Activated T-helper 1 cell treated with anti-CD3 and anti-CD28 coated beads, Interleukin-12 subunit alpha, Interleukin-12 subunit beta, Interleukin-2, Interleukin-4 antibody, amounts not matched to agents 30 ng/mL and 10 ng/mL and 1 ng/mL, durations not matched to agents 14 hours and 24 hours and 36 hours (primary cell): ENCODE measurements around the gene DSCAM. TPM values are rescaled to one million over a fixed set of nuclear protein-coding genes. Genes with fewer than 3 reads are reported as not detected.

Experiments used
- DNase-seq: peaks from one replicate; pipeline ENCODE4 v3.0.0; 2021; ENCODE audit warnings: low spot score
- H3K27ac Mint-ChIP-seq: one replicate; pipeline ENCODE4 v1.8.0; 2021; ENCODE audit warnings: mild to moderate bottlenecking, mixed read lengths
- H3K27me3 Mint-ChIP-seq: one replicate; pipeline ENCODE4 v1.8.0; 2022; ENCODE audit warnings: mild to moderate bottlenecking, moderate library complexity, mixed read lengths; ENCODE audit not compliant: insufficient read depth
- H3K36me3 Mint-ChIP-seq: one replicate; pipeline ENCODE4 v1.8.0; 2021; ENCODE audit warnings: low read depth, mixed read lengths
- H3K4me1 Mint-ChIP-seq: one replicate; pipeline ENCODE4 v1.8.0; 2021; ENCODE audit warnings: low read depth, mixed read lengths
- H3K4me3 Mint-ChIP-seq: one replicate; pipeline ENCODE4 v1.8.0; 2021; ENCODE audit warnings: mild to moderate bottlenecking, moderate library complexity, mixed read lengths
- H3K9me3 Mint-ChIP-seq: one replicate; pipeline ENCODE4 v1.8.0; 2021; ENCODE audit warnings: mixed read lengths
- intact Hi-C: fragments of 100-400 bp; cut with micrococcal nuclease; formaldehyde crosslinking; loops from one replicate; pipeline ENCODE4 v1.15.1; 2024
- total RNA-seq: library from RNA; stranded (reverse); gene quantifications from 2 replicates; pipeline ENCODE4 v1.2.3, GENCODE V29; 2022

The DSCAM gene
- total RNA-seq, 1 donor from 2014 or later = not detected

DNA sequence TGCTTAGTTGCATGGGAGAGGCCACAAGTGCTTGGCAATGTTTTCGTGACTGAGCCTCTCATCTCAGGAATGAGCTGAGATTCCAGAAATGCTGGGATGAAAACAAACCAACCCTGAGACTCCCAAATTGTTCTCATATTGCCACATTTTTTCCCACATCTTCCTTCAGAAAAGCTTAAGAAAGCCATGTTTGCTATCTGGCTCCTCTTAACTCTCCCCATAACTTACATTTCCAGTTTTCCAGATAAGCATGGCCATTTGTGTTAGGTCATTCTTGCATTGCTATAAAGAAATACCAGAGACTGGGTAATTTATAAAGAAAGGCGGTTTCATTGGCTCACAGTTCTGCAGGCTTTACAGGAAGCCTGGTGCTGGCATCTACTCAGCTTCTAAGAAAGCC is 17.2 kb downstream of the DSCAM start:
- Mint-ChIP-seq H3K36me3 (no peaks in the 10 kb centered on the region), H3K27ac (no peak overlapping the region), H3K4me1 (no peaks in the 10 kb centered on the region), H3K27me3 (no peaks in the 10 kb centered on the region), H3K4me3 (no peak overlapping the region), H3K9me3 (no peaks in the 10 kb centered on the region)
- no peak for DNase-seq
- intact Hi-C loops = no loop called here

DNA sequence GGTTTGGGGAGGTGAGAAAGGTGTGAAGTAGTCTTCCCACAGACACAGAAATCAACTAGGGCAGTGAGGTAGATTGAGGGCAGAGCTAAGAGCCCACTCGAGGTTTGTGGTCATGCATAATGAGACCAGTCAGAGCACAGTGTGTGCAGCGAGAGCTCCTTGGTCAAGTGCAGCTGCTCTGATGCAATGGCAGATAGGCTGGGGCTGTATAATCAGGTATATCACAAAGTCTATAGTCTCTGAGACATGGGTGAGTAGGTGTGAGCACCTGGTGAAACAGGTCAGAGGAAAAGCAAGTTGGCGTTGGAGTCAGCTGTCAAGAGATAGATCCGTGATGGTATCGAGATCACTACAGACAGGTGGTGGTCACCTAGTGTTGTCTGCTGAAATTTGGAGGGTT is 17.6 kb downstream of the DSCAM start:
- intact Hi-C loops = no loop called here
- no peak for DNase-seq
- H3K36me3 Mint-ChIP-seq = no peaks in the 10 kb centered on the region

DNA sequence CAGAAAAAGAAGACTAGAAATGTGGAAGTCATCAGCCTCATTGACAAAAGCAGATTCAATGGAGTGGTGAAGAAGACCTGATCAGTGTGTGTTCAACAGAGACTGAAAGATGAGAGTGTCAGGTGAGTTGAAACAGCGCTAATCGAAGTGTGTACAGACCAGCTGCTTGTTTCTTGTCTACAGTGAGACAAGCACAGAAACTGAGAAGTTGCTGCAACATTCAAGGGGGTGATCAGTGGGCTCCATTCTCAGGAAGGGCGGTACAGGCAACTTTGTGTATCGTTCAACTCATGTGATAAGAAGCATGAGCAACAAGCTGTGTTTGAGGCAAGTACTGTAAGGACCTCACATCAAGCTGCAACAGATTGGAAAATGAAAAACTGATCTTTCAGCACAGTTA is 19.4 kb downstream of the DSCAM start:
- no peaks in the 10 kb centered on the region for H3K9me3 Mint-ChIP-seq
- H3K4me3 Mint-ChIP-seq = no peak overlapping the region
- no peaks in the 10 kb centered on the region for H3K27me3 Mint-ChIP-seq
- no peaks in the 10 kb centered on the region for H3K36me3 Mint-ChIP-seq
- no peak overlapping the region for H3K27ac Mint-ChIP-seq
- DNase-seq = no peak
- no peaks in the 10 kb centered on the region for H3K4me1 Mint-ChIP-seq
- intact Hi-C loops = no loop called here

More for the DNA sequence above, 17.6 kb downstream of the DSCAM start:
- no peaks in the 10 kb centered on the region for H3K27me3 Mint-ChIP-seq
- H3K27ac Mint-ChIP-seq = no peak overlapping the region
- H3K4me3 Mint-ChIP-seq = no peak overlapping the region
- no peaks in the 10 kb centered on the region for H3K4me1 Mint-ChIP-seq
- no peaks in the 10 kb centered on the region for H3K9me3 Mint-ChIP-seq

DNA sequence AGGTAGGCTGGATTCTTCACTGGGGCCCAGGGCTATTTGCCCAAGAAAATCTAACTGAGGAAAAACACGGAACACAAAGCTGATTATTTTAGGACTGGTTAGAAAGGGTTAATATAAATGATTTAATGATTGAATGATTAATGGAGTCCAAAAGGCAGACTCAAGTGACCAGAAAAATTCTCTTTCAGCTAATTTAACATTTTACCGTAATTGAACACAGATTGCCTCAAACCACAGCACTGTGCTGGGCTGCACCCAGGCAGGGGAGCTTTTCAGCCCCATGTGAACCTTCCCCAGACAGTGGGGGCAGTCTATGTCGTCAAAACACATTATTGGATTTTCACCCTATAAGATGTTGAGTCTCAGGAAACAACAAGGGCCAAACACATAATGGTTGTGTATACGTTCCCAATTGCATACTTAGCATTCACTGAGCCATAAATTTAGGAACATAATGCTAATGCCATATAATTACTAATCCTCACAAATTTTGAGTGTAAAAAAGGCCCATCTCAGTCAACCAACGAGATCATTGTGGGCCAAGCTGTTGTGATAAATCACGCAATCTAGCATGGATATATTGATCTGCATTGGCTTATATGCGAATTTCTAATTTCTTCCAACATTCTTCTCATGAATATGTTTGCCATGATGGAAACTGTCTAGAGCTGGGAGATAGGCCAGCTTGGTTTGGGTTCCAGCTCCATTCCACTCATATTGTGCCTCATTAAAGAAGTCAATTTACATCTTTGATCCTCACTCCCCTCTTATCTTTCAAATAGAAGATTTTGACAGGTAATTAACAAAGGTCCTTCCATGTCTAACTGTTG is 27.7 kb downstream of the DSCAM start:
- no peak overlapping the region for H3K4me3 Mint-ChIP-seq
- no peaks in the 10 kb centered on the region for H3K27me3 Mint-ChIP-seq
- H3K27ac Mint-ChIP-seq = no peak overlapping the region
- DNase-seq = no peak
- no peaks in the 10 kb centered on the region for H3K36me3 Mint-ChIP-seq
- H3K4me1 Mint-ChIP-seq = no peaks in the 10 kb centered on the region
- peaks cover 10% of the 10 kb centered on the region for H3K9me3 Mint-ChIP-seq
- intact Hi-C loops = no loop called here

DNA sequence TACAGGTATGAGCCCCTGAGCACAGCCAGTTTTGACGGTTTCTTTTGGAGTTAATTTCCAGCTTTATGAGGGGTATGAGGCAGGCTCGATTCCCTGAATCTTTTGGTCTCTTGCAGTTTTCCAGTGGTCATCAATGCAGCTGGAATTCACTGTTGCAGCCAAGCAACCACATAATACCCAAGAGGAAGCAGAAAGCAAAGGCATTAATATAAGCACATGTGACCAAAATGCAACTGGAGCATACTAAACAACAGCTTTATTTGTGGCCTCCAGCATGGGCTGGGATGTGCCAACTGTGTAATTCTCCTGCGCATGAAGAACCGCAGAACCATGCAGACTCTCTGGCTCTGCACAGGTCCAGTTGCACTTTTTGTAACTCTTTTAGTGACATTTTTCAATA is 33.0 kb downstream of the DSCAM start:
- intact Hi-C loops = no loop called here
- H3K4me1 Mint-ChIP-seq = no peaks in the 10 kb centered on the region
- no peak overlapping the region for H3K27ac Mint-ChIP-seq
- H3K9me3 Mint-ChIP-seq = peaks cover 19% of the 10 kb centered on the region
- no peaks in the 10 kb centered on the region for H3K27me3 Mint-ChIP-seq
- no peak overlapping the region for H3K4me3 Mint-ChIP-seq
- DNase-seq = no peak
- H3K36me3 Mint-ChIP-seq = no peaks in the 10 kb centered on the region

DNA sequence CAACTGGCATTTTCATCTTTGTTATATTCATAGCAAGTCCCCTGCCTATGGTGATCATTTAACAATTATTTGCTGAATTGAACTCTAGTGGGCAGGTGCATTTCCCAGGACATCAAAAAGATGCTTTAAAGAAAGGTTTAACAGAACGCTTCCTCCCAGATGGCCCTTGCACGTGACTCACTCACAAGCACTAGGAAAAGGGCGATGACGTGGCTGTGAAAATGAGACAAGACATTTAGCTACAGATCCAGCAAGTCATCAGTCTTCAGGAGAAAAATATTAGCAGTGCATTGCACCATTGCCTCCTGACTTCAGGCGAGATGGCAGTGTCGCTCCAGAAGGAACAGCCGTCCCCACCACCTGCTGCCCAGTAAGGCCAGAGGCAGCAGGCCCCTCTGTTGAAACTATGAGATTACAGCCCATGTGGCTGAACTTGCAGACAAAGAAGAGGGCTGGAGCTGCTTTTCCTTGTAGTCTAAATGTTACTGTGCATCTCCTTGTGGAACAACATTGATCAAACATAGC is 37.2 kb downstream of the DSCAM start:
- H3K36me3 Mint-ChIP-seq = no peaks in the 10 kb centered on the region
- H3K27me3 Mint-ChIP-seq = no peaks in the 10 kb centered on the region
- H3K27ac Mint-ChIP-seq = no peak overlapping the region
- peaks cover 27% of the 10 kb centered on the region for H3K9me3 Mint-ChIP-seq
- no peak for DNase-seq
- intact Hi-C loops = no loop called here
- H3K4me1 Mint-ChIP-seq = no peaks in the 10 kb centered on the region
- H3K4me3 Mint-ChIP-seq = no peak overlapping the region

DNA sequence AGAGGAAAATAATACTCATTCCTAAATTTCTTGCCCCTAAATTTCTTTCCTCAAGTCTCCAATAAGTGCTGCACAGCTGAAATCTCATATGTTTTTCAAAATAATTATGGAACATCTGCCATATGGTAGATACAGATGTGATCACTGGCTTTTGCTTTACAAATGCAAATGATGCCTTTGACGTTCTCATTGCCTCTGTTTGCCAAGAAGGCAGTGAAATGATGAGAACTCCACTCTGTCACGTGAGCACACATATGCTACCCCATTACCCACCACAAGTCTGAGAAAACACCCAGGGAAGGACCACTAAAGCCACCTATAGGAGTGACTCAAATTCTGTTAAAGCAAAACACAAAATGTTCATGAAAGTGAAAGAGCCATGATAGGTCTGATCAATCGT is 43.9 kb downstream of the DSCAM start:
- H3K4me3 Mint-ChIP-seq = no peak overlapping the region
- peaks cover 55% of the 10 kb centered on the region for H3K9me3 Mint-ChIP-seq
- no peaks in the 10 kb centered on the region for H3K36me3 Mint-ChIP-seq
- no peaks in the 10 kb centered on the region for H3K4me1 Mint-ChIP-seq
- H3K27me3 Mint-ChIP-seq = no peaks in the 10 kb centered on the region
- intact Hi-C loops = no loop called here
- no peak for DNase-seq
- no peak overlapping the region for H3K27ac Mint-ChIP-seq

DNA sequence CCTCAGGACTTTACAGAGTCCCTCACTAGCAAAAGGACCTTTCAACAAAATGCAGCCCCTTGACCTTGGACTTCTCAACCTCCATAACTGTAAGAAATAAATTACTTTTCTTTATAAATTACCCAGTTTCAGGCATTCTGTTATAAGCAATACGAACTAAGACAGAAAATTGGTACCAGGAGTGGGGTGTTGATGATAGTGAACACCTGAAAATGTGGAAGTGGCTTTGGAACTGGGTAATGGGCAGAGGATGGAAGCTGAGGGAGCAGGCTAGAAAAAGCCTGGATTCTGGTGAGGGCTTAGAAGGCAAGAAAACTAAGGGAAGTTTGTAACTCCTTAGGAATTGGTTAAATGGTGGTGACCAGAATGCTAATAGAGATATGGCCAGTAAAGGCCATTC is 46.8 kb downstream of the DSCAM start:
- Mint-ChIP-seq H3K9me3 (peaks cover 62% of the 10 kb centered on the region), H3K4me1 (no peaks in the 10 kb centered on the region), H3K27me3 (no peaks in the 10 kb centered on the region), H3K27ac (no peak overlapping the region), H3K4me3 (no peak overlapping the region), H3K36me3 (no peaks in the 10 kb centered on the region)
- intact Hi-C loops = no loop called here
- DNase-seq = no peak

DNA sequence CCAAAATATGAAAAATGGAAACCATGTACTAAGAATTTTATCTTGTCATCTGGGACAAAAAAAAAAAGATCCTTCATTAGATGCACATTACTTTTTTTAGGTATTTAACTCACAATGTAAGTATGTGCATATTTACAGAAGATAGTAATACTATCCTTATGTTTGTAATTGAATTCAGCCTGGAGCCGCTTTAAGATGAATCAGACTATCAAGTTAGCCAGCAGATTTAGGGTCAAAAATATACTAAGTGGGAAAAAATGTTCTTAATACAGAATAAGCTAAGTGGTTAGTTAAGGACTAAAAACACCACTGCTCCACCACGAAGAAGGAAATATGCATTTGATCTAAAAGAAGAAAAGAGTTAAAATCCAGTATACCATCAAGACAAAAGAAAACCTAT is 49.1 kb downstream of the DSCAM start:
- no peak overlapping the region for H3K27ac Mint-ChIP-seq
- H3K27me3 Mint-ChIP-seq = no peaks in the 10 kb centered on the region
- no peaks in the 10 kb centered on the region for H3K36me3 Mint-ChIP-seq
- peaks cover 49% of the 10 kb centered on the region for H3K9me3 Mint-ChIP-seq
- no peaks in the 10 kb centered on the region for H3K4me1 Mint-ChIP-seq
- no peak overlapping the region for H3K4me3 Mint-ChIP-seq
- intact Hi-C loops = no loop called here
- no peak for DNase-seq

DNA sequence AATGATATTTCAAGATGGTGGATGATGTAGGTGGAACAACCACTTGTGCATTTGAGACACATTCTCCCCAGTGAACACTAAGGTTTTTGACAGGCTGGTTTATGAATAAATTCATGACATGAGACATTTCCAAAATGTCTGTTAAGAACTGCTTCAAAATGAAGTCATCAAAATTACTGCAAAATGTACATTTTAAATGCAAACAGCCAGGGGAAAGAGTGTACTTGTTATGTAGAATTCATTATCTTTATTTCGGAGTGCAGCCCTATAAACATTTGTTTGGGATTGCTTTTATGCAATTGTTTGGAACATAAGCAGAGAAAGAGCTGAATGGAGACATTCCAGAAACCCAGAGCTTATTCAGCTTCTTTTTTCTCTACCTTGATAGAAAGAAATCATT is 49.5 kb downstream of the DSCAM start:
- Mint-ChIP-seq H3K27ac (no peak overlapping the region), H3K36me3 (no peaks in the 10 kb centered on the region), H3K4me3 (no peak overlapping the region), H3K4me1 (no peaks in the 10 kb centered on the region), H3K27me3 (no peaks in the 10 kb centered on the region), H3K9me3 (peaks cover 50% of the 10 kb centered on the region)
- intact Hi-C loops = no loop called here
- DNase-seq = no peak

DNA sequence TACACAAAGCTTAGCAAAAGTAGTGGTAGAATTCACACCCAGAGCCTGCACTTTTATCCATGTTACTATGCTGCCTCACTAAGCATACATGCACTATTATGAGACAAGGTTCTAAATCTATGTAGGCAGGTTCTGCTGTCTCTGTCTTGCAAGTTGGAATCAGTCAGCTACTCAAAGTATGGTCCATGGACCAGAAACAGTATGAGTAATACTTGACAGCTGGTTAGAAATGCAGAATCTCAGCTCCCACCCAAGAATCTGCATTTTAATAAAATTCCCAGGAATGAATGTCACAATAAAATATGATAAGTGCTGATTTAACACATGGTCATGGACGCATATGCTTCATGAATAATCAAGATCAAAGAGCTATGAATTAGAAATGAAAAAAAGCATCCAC is 50.5 kb downstream of the DSCAM start:
- intact Hi-C loops = no loop called here
- H3K9me3 Mint-ChIP-seq = peaks cover 48% of the 10 kb centered on the region
- H3K27me3 Mint-ChIP-seq = no peaks in the 10 kb centered on the region
- H3K4me3 Mint-ChIP-seq = no peak overlapping the region
- H3K36me3 Mint-ChIP-seq = no peaks in the 10 kb centered on the region
- DNase-seq = no peak
- no peaks in the 10 kb centered on the region for H3K4me1 Mint-ChIP-seq
- no peak overlapping the region for H3K27ac Mint-ChIP-seq

DNA sequence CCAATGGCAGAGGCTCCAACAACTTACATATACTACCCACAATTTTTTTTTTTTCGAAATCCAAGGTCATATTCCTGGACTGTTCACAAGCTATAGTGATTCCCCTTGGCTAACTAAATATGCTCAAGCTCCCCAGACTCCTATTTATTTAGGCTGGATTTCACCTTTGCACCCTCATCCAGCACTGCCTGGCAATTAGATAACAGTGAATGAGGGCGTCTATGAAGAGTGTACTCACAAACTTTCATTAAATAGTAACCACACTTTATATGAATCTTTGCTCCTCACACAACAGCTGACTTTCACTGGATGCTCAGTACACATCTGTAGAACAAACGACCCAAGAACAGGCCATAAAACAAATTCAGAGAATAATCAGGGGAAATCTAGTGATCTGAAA is 51.6 kb downstream of the DSCAM start:
- Mint-ChIP-seq H3K27me3 (no peaks in the 10 kb centered on the region), H3K27ac (no peak overlapping the region), H3K36me3 (no peaks in the 10 kb centered on the region), H3K4me1 (no peaks in the 10 kb centered on the region), H3K9me3 (peaks cover 44% of the 10 kb centered on the region), H3K4me3 (no peak overlapping the region)
- intact Hi-C loops = no loop called here
- DNase-seq = no peak

DNA sequence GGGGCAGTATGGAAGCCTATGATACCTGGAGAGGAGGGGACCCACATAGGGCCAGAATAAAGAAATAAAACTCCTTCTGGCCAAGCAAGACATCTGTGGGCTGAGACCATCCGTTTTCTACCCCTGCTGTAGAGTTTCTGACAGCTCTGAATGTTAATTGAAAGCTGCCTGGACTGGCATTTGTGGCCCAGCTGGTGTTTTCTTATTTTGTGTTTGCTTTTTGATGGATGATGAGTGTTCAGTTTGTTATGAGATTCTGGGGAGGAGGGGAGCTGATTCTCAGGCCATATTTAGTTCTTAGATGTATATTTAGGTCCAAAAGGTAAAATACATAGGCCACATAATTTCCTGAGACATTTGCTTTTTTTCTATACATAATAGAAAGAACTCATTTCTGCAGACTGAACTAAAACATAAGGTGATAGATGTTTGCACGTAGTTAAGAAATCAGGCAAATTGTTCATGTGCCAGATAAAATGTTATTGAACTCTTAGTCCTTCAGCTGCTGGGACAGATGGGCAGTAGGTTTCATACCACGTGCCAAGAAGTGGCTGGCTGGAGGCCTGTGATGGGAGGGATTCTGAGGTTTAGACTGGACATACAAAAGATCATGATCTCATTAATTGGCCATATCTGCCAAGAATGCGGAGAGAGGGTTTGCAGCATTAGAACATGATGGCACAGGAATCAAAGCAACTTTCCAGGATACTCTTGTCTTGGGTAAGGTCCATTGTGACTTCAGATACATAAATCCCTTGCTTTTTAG is 54.1 kb downstream of the DSCAM start:
- no peak for DNase-seq
- Mint-ChIP-seq H3K36me3 (no peaks in the 10 kb centered on the region), H3K4me3 (no peak overlapping the region), H3K27me3 (no peaks in the 10 kb centered on the region), H3K27ac (no peak overlapping the region), H3K4me1 (no peaks in the 10 kb centered on the region), H3K9me3 (peaks cover 32% of the 10 kb centered on the region)
- intact Hi-C loops = no loop called here
